Osteocyte (in vitro differentiated cells): Measurements from ENCODE around the gene CFHR5. TPM values are rescaled to one million over a fixed set of nuclear protein-coding genes. Genes with fewer than 3 reads are reported as not detected.
"Not testable (repeated sequence)": the region's sequence is repeated elsewhere in the genome, so short reads cannot be mapped to it uniquely, and the experiment has no call there.

Experiments used
- DNase-seq: peaks from one replicate; pipeline ENCODE4 v3.0.0; 2021; ENCODE audit warnings: mixed read lengths; ENCODE audit not compliant: unreplicated experiment; ENCODE audit errors: extremely low spot score
- H3K27ac Mint-ChIP-seq: one replicate; pipeline ENCODE4 v1.8.0; 2021; ENCODE audit warnings: mild to moderate bottlenecking, mixed read lengths; ENCODE audit not compliant: unreplicated experiment
- H3K27me3 Mint-ChIP-seq: one replicate; pipeline ENCODE4 v1.8.0; 2021; ENCODE audit warnings: mixed read lengths; ENCODE audit not compliant: unreplicated experiment
- H3K36me3 Mint-ChIP-seq: one replicate; pipeline ENCODE4 v1.8.0; 2021; ENCODE audit warnings: mixed read lengths; ENCODE audit not compliant: unreplicated experiment
- H3K4me1 Mint-ChIP-seq: one replicate; pipeline ENCODE4 v1.8.0; 2021; ENCODE audit warnings: mixed read lengths; ENCODE audit not compliant: unreplicated experiment
- H3K4me3 Mint-ChIP-seq: one replicate; pipeline ENCODE4 v1.8.0; 2021; ENCODE audit warnings: mild to moderate bottlenecking, moderate library complexity, mixed read lengths; ENCODE audit not compliant: unreplicated experiment
- H3K9me3 Mint-ChIP-seq: one replicate; pipeline ENCODE4 v1.8.0; 2021; ENCODE audit warnings: mixed read lengths; ENCODE audit not compliant: unreplicated experiment
- total RNA-seq: library from RNA; stranded (reverse); gene quantifications from 2 replicates; pipeline ENCODE4 v1.2.1, GENCODE V29; 2021
- TF ChIP-seq, protein P1 (sequence below): fragments of 200-600 bp; sonication (generic); IDR thresholded peaks from 2 replicates; pipeline ENCODE4 v1.5.0; 2021; ENCODE audit warnings: antibody characterized with exemption, mild to moderate bottlenecking, moderate library complexity

CFHR5 gene
- total RNA-seq, 1 donor from 2014 or later, result not detected

- Mint-ChIP-seq H3K27ac (no peak overlapping the region), H3K4me3 (no peak overlapping the region), H3K27me3 (peaks cover 4% of the 10 kb centered on the region), H3K9me3 (no peaks in the 10 kb centered on the region), H3K36me3 (peaks cover 2% of the 10 kb centered on the region), H3K4me1 (no peaks in the 10 kb centered on the region)
- DNase-seq, result no peak
- TF ChIP-seq, protein P1, sequence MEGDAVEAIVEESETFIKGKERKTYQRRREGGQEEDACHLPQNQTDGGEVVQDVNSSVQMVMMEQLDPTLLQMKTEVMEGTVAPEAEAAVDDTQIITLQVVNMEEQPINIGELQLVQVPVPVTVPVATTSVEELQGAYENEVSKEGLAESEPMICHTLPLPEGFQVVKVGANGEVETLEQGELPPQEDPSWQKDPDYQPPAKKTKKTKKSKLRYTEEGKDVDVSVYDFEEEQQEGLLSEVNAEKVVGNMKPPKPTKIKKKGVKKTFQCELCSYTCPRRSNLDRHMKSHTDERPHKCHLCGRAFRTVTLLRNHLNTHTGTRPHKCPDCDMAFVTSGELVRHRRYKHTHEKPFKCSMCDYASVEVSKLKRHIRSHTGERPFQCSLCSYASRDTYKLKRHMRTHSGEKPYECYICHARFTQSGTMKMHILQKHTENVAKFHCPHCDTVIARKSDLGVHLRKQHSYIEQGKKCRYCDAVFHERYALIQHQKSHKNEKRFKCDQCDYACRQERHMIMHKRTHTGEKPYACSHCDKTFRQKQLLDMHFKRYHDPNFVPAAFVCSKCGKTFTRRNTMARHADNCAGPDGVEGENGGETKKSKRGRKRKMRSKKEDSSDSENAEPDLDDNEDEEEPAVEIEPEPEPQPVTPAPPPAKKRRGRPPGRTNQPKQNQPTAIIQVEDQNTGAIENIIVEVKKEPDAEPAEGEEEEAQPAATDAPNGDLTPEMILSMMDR, result no peak
These were observed 40.3 kb downstream of the CFHR5 start for GRCh38 chr1:197017558-197018146.

DNA sequence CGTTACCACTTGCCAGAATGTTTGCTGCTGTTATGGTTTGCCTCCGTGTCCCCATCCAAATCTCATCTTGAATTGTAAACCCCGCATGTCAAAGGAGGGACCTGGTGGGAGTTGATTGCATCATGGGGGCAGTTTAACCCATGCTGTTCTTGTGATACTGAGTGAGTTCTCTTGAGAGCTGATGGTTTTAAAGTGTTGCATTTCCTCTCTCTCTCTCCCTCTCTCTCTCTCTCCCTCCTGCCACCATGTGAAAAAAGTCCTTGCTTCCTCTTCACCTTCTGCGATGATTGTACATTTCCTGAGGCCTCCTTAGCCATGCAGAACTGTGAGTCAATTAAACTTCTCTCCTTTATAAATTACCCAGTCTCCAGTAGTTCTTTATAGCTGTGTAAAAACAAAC, 44.4 kb downstream of the CFHR5 start:
- TF ChIP-seq, protein P1, result no peak
- Mint-ChIP-seq H3K27ac (no peak overlapping the region), H3K9me3 (no peaks in the 10 kb centered on the region), H3K36me3 (peaks cover 2% of the 10 kb centered on the region), H3K4me1 (no peaks in the 10 kb centered on the region), H3K4me3 (no peak overlapping the region), H3K27me3 (peaks cover 4% of the 10 kb centered on the region)
- no peak for DNase-seq

- TF ChIP-seq, protein P1, result no peak
- H3K9me3 Mint-ChIP-seq, result no peaks in the 10 kb centered on the region
- H3K4me3 Mint-ChIP-seq, result no peak overlapping the region
- H3K27me3 Mint-ChIP-seq, result peaks cover 4% of the 10 kb centered on the region
- no peak for DNase-seq
- H3K4me1 Mint-ChIP-seq, result peaks cover 2% of the 10 kb centered on the region
- H3K36me3 Mint-ChIP-seq, result no peaks in the 10 kb centered on the region
- no peak overlapping the region for H3K27ac Mint-ChIP-seq
These were observed 47.1 kb downstream of the CFHR5 start for GRCh38 chr1:197024460-197024859.

- H3K27ac Mint-ChIP-seq, result no peak overlapping the region
- H3K36me3 Mint-ChIP-seq, result no peaks in the 10 kb centered on the region
- H3K9me3 Mint-ChIP-seq, result no peaks in the 10 kb centered on the region
- no peaks in the 10 kb centered on the region for H3K27me3 Mint-ChIP-seq
- peaks cover 2% of the 10 kb centered on the region for H3K4me1 Mint-ChIP-seq
- TF ChIP-seq, protein P1, result no peak
- no peak for DNase-seq
- no peak overlapping the region for H3K4me3 Mint-ChIP-seq
These were observed 50.0 kb downstream of the CFHR5 start for GRCh38 chr1:197027359-197027758.

GRCh38 chr1:197029749-197030148, 52.4 kb downstream of the CFHR5 start:
- Mint-ChIP-seq H3K9me3 (no peaks in the 10 kb centered on the region), H3K4me1 (peaks cover 4% of the 10 kb centered on the region), H3K36me3 (no peaks in the 10 kb centered on the region), H3K27ac (no peak overlapping the region), H3K4me3 (no peak overlapping the region), H3K27me3 (no peaks in the 10 kb centered on the region)
- no peak for DNase-seq
- TF ChIP-seq, protein P1, result no peak

- H3K27ac Mint-ChIP-seq, H3K4me3 Mint-ChIP-seq, H3K4me1 Mint-ChIP-seq, DNase-seq, H3K9me3 Mint-ChIP-seq, H3K36me3 Mint-ChIP-seq, H3K27me3 Mint-ChIP-seq: not testable (repeated sequence)
These were observed 57.4 kb downstream of the CFHR5 start for GRCh38 chr1:197034631-197035339.
